H9 (cell line): ENCODE measurements around the gene PDE1C. TPM values are rescaled to one million over a fixed set of nuclear protein-coding genes. Genes with fewer than 3 reads are reported as not detected.

Experiments used
- DNase-seq: peaks from one replicate; pipeline ENCODE4 v3.0.0-alpha.2; 2017
- H2AFZ ChIP-seq: one replicate; pipeline ENCODE4 v1.6.1; 2013; ENCODE audit warnings: mild to moderate bottlenecking, low read length, control low read depth, moderate library complexity
- H2AK5ac ChIP-seq: 2 replicates; pipeline ENCODE4 v1.6.1; 2013; ENCODE audit warnings: low read length, control low read depth, mixed read lengths; ENCODE audit not compliant: insufficient read length
- H2BK120ac ChIP-seq: one replicate; pipeline ENCODE4 v1.6.1; 2013; ENCODE audit warnings: low read depth, mild to moderate bottlenecking, low read length, control low read depth, inconsistent platforms; ENCODE audit not compliant: poor library complexity, severe bottlenecking
- H2BK12ac ChIP-seq: 2 replicates; pipeline ENCODE4 v1.6.1; 2013; ENCODE audit warnings: low read length, control low read depth, mixed read lengths, low read depth; ENCODE audit not compliant: insufficient read length
- H2BK15ac ChIP-seq: 2 replicates; pipeline ENCODE4 v1.6.1; 2013; ENCODE audit warnings: low read depth, low read length, control low read depth
- H2BK20ac ChIP-seq: one replicate; pipeline ENCODE4 v1.6.1; 2013; ENCODE audit warnings: low read depth, mild to moderate bottlenecking, low read length, control low read depth, inconsistent platforms; ENCODE audit not compliant: poor library complexity, severe bottlenecking
- H2BK5ac ChIP-seq: 2 replicates; pipeline ENCODE4 v1.6.1; 2013; ENCODE audit warnings: low read length, control low read depth, mixed read lengths; ENCODE audit not compliant: insufficient read length
- H3K14ac ChIP-seq: 2 replicates; pipeline ENCODE4 v1.6.1; 2013; ENCODE audit warnings: low read length, control low read depth; ENCODE audit not compliant: insufficient read depth
- H3K18ac ChIP-seq: 2 replicates; pipeline ENCODE4 v1.6.1; 2013; ENCODE audit warnings: low read depth, mild to moderate bottlenecking, mixed read lengths, low read length, control low read depth; ENCODE audit not compliant: insufficient read length
- H3K23ac ChIP-seq: 2 replicates; pipeline ENCODE4 v1.6.1; 2013; ENCODE audit warnings: low read length, control low read depth, mixed read lengths, low read depth; ENCODE audit not compliant: insufficient read length
- H3K23me2 ChIP-seq: 2 replicates; pipeline ENCODE4 v1.6.1; 2013; ENCODE audit warnings: low read depth, mild to moderate bottlenecking, mixed read lengths, low read length, control low read depth; ENCODE audit not compliant: insufficient read length, poor library complexity, severe bottlenecking
- H3K27ac ChIP-seq: 2 replicates; pipeline ENCODE4 v1.5.1; 2013; ENCODE audit warnings: low read length, control low read depth, mixed read lengths, low read depth; ENCODE audit not compliant: insufficient read length
- H3K27me3 ChIP-seq: 2 replicates; pipeline ENCODE4 v1.6.1; 2013; ENCODE audit warnings: low read length, control low read depth, inconsistent platforms; ENCODE audit not compliant: insufficient read depth
- H3K4ac ChIP-seq: 2 replicates; pipeline ENCODE4 v1.6.1; 2013; ENCODE audit warnings: low read depth, mild to moderate bottlenecking, control low read depth, inconsistent platforms, low read length, moderate library complexity
- H3K4me1 ChIP-seq: 2 replicates; pipeline ENCODE4 v1.6.1; 2013; ENCODE audit warnings: low read length, control low read depth, inconsistent platforms; ENCODE audit not compliant: insufficient read depth
- H3K4me2 ChIP-seq: 2 replicates; pipeline ENCODE4 v1.6.1; 2013; ENCODE audit warnings: low read length, control low read depth, mixed read lengths; ENCODE audit not compliant: insufficient read length, insufficient read depth
- H3K56ac ChIP-seq: 2 replicates; pipeline ENCODE4 v1.6.1; 2013; ENCODE audit warnings: low read depth, mild to moderate bottlenecking, mixed read lengths, low read length, control low read depth; ENCODE audit not compliant: insufficient read length
- H3K79me1 ChIP-seq: 2 replicates; pipeline ENCODE4 v1.6.1; 2013; ENCODE audit warnings: low read depth, mild to moderate bottlenecking, moderate library complexity, low read length, control low read depth, inconsistent platforms; ENCODE audit not compliant: insufficient read depth, poor library complexity, severe bottlenecking
- H3K79me2 ChIP-seq: 2 replicates; pipeline ENCODE4 v1.6.1; 2013; ENCODE audit warnings: low read length, control low read depth, inconsistent platforms; ENCODE audit not compliant: insufficient read depth
- H3K9ac ChIP-seq: 2 replicates; pipeline ENCODE4 v1.6.1; 2013; ENCODE audit warnings: low read length, control low read depth, mixed read lengths; ENCODE audit not compliant: insufficient read length; ENCODE audit errors: extremely low read depth
- H3K9me3 ChIP-seq: one replicate; pipeline ENCODE4 v1.6.1; 2013; ENCODE audit warnings: low read depth, low read length, inconsistent platforms; ENCODE audit not compliant: control insufficient read depth
- H3T11ph ChIP-seq: one replicate; pipeline ENCODE4 v1.6.1; 2013; ENCODE audit warnings: mild to moderate bottlenecking, low read length, control low read depth, inconsistent platforms
- H4K20me1 ChIP-seq: one replicate; pipeline ENCODE4 v1.6.1; 2013; ENCODE audit not compliant: control insufficient read depth, insufficient read length, insufficient read depth
- H4K5ac ChIP-seq: 2 replicates; pipeline ENCODE4 v1.6.1; 2013; ENCODE audit warnings: low read depth, mild to moderate bottlenecking, mixed read lengths, low read length, control low read depth; ENCODE audit not compliant: insufficient read length
- H4K8ac ChIP-seq: replicated peaks from 2 replicates; pipeline ENCODE4 v1.6.1; 2013; ENCODE audit warnings: low read length, control low read depth, mixed read lengths, low read depth; ENCODE audit not compliant: insufficient read length
- H4K91ac ChIP-seq: 2 replicates; pipeline ENCODE4 v1.6.1; 2013; ENCODE audit warnings: low read depth, mild to moderate bottlenecking, moderate library complexity, mixed read lengths, low read length, control low read depth; ENCODE audit not compliant: insufficient read length
- H3K27ac Mint-ChIP-seq, 3 experiments: 2 replicates in 2 of 3; 3 replicates in 1 of 3; pipeline ENCODE4 v1.8.0; 2020 to 2021; ENCODE audit warnings: mixed read lengths in 3 of 3, mild to moderate bottlenecking in 1 of 3, moderate library complexity in 1 of 3
- H3K27me3 Mint-ChIP-seq: 2 replicates; pipeline ENCODE4 v1.8.0; 2021; ENCODE audit warnings: low read depth, mild to moderate bottlenecking, moderate library complexity, mixed read lengths
- H3K36me3 Mint-ChIP-seq, 3 experiments: 2 replicates in 2 of 3; 3 replicates in 1 of 3; pipeline ENCODE4 v1.8.0; 2020 to 2021; ENCODE audit warnings: low read depth in 3 of 3, mixed read lengths in 3 of 3; ENCODE audit not compliant: insufficient read depth in 1 of 3
- H3K4me1 Mint-ChIP-seq, 2 experiments: 2 replicates each; pipeline ENCODE4 v1.8.0; 2020; ENCODE audit warnings: mixed read lengths in 2 of 2
- H3K4me3 Mint-ChIP-seq, 2 experiments: 2 replicates in 1 of 2; 3 replicates in 1 of 2; pipeline ENCODE4 v1.8.0; 2020 to 2021; ENCODE audit warnings: mild to moderate bottlenecking in 2 of 2, mixed read lengths in 2 of 2, moderate library complexity in 1 of 2
- H3K9me3 Mint-ChIP-seq, 2 experiments: 2 replicates in 1 of 2; 3 replicates in 1 of 2; pipeline ENCODE4 v1.8.0; 2020; ENCODE audit warnings: mild to moderate bottlenecking in 2 of 2, mixed read lengths in 2 of 2, moderate library complexity in 1 of 2
- CTCF ChIP-seq: fragments of 200-600 bp; sonication (generic); conservative IDR thresholded peaks from 3 replicates; pipeline ENCODE4 v1.8.0; 2021; ENCODE audit warnings: antibody characterized with exemption, mild to moderate bottlenecking
- WGBS: extraction: QIAGEN DNeasy Blood & Tissue Kit; methylation state at CpG from one replicate; pipeline ENCODE4 v1.1.7; 2013; ENCODE audit warnings: missing lambda C conversion rate, low lambda C conversion rate, mixed read lengths; ENCODE audit not compliant: insufficient read length; ENCODE audit errors: extremely low coverage; 5-methylcytosine and 5-hydroxymethylcytosine counted together
- total RNA-seq: library from RNA; stranded (reverse); gene quantifications from 2 replicates; pipeline ENCODE4 v1.2.1, GENCODE V29; 2021

The PDE1C gene
- total RNA-seq, 1 experiment from 2014 or later, result 0.17 TPM

- no peak for DNase-seq
- Histone ChIP-seq H3K27me3 (no peaks in the 10 kb centered on the region), H3K79me1 (no peaks in the 10 kb centered on the region), H3K23ac (no peak overlapping the region), H2AFZ (no peak overlapping the region), H2BK5ac (no peak overlapping the region), H2BK15ac (no peak overlapping the region), H3K4me2 (no peak overlapping the region), H4K8ac (no peak overlapping the region), H3K23me2 (no peaks in the 10 kb centered on the region), H3K18ac (no peak overlapping the region), H3K14ac (no peak overlapping the region), H2BK20ac (no peak overlapping the region), H3K56ac (no peak overlapping the region), H4K20me1 (no peaks in the 10 kb centered on the region), H3K27ac (no peak overlapping the region), H3K4me1 (peaks cover 6% of the 10 kb centered on the region; the same call in 1 of the 2 replicates), H4K91ac (no peak overlapping the region), H3K4ac (no peak overlapping the region), H3K9ac (no peak overlapping the region), H2AK5ac (no peak overlapping the region), H3K79me2 (no peaks in the 10 kb centered on the region), H2BK120ac (no peak overlapping the region), H3T11ph (no peak overlapping the region), H4K5ac (no peak overlapping the region), H3K9me3 (no peaks in the 10 kb centered on the region), H2BK12ac (no peak overlapping the region)
- Mint-ChIP-seq H3K36me3 (no peaks in the 10 kb centered on the region), H3K27me3 (peaks cover 58% of the 10 kb centered on the region), H3K9me3 (no peaks in the 10 kb centered on the region), H3K27ac (no peak overlapping the region), H3K4me1 (peaks cover 25 to 32% of the 10 kb centered on the region in 2 experiments), H3K4me3 (no peak overlapping the region)
- TF ChIP-seq CTCF, result no peak
- WGBS, result no CpG with 5 or more reads among the region's 3 CpGs
These were observed 8.9 kb downstream of the PDE1C start for GRCh38 chr7:32061346-32061745.
